Keratinocyte (primary cell): ENCODE results near the gene CPNE9.

ENCODE experiments used
- EZH2 ChIP-seq: IDR thresholded peaks from one replicate; pipeline ENCODE4 v1.6.1; 2012; ENCODE audit warnings: inconsistent platforms, mild to moderate bottlenecking, low read length, moderate library complexity
- TF ChIP-seq, protein P1 (sequence below), 3 experiments: IDR thresholded peaks in 1 of 3; conservative IDR thresholded peaks in 1 of 3; optimal IDR thresholded peaks in 1 of 3; 2 replicates in 2 of 3; 3 replicates in 1 of 3; pipeline versions ENCODE3 to v1.5.1; 2011; ENCODE audit warnings: low read length in 3 of 3, mild to moderate bottlenecking in 3 of 3, moderate library complexity in 2 of 3, control low read depth in 1 of 3, inconsistent platforms in 1 of 3; ENCODE audit not compliant: insufficient read depth in 2 of 3; ENCODE audit errors: extremely low read depth in 1 of 3

DNA sequence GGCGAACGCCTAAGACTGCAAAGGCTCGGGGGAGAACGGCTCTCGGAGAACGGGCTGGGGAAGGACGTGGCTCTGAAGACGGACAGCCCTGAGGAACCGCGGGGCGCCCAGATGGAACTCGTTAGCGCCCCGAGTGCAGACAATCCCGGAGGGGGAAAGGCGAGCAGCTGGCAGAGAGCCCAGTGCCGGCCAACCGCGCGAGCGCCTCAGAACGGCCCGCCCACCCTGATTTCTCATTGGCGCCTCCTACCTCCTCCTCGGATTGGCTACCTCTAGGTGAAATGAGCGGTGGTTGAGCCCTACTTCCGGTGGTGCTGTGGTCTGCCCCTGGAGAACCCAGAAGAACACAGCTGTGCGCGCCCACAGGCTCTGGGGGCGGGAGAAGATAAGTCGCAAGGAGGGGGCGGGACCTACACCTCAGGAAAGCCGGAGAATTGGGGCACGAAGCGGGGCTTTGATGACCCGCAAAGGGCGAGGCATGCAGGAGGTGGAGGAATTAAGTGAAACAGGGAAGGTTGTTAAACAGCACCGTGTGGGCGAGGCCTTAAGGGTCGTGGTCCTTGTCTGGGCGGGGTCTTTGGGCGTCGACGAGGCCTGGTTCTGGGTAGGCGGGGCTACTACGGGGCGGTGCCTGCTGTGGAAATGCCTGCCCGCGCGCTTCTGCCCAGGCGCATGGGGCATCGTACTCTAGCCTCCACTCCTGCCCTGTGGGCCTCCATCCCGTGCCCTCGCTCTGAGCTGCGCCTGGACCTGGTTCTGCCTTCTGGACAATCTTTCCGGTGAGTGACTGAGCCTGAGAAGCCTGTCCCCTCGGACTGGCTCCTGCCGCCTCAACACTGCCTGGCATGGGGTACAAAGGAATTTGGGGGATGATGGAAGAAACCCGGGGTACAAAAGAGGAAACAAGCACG, 46.3 kb downstream of the CPNE9 start, which contains the start of gene OGG1:
- TF ChIP-seq, protein P1, sequence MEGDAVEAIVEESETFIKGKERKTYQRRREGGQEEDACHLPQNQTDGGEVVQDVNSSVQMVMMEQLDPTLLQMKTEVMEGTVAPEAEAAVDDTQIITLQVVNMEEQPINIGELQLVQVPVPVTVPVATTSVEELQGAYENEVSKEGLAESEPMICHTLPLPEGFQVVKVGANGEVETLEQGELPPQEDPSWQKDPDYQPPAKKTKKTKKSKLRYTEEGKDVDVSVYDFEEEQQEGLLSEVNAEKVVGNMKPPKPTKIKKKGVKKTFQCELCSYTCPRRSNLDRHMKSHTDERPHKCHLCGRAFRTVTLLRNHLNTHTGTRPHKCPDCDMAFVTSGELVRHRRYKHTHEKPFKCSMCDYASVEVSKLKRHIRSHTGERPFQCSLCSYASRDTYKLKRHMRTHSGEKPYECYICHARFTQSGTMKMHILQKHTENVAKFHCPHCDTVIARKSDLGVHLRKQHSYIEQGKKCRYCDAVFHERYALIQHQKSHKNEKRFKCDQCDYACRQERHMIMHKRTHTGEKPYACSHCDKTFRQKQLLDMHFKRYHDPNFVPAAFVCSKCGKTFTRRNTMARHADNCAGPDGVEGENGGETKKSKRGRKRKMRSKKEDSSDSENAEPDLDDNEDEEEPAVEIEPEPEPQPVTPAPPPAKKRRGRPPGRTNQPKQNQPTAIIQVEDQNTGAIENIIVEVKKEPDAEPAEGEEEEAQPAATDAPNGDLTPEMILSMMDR (optimal IDR thresholded peaks at IDR 0.05 in 1 of 3, IDR thresholded peaks at IDR 0.05 in 1 of 3, conservative IDR thresholded peaks at IDR 0.05 in 1 of 3; ENCODE audit: extremely low read depth in 1 of 3, insufficient read depth in 2 of 3, low read length in 3 of 3), result no peak
- TF ChIP-seq EZH2, result no peak
